Activated T-helper 2 cell treated with anti-CD3 and anti-CD28 coated beads, Interferon-gamma antibody, Interleukin-2, Interleukin-4, amounts not matched to agents 10 μg/mL and 5 μg/mL and 100 μg/mL, durations not matched to agents 14 hours and 24 hours and 36 hours (primary cell): ENCODE results near the gene PTPRG. TPM values are rescaled to one million over a fixed set of nuclear protein-coding genes. Genes with fewer than 3 reads are reported as not detected.

Source experiments
- DNase-seq: peaks from one replicate; pipeline ENCODE4 v3.0.0; 2021; ENCODE audit warnings: low spot score
- H3K27ac Mint-ChIP-seq: one replicate; pipeline ENCODE4 v1.8.0; 2021; ENCODE audit warnings: mixed read lengths
- H3K27me3 Mint-ChIP-seq: one replicate; pipeline ENCODE4 v1.8.0; 2021; ENCODE audit warnings: low read depth, mixed read lengths
- H3K36me3 Mint-ChIP-seq: one replicate; pipeline ENCODE4 v1.8.0; 2021; ENCODE audit warnings: low read depth, mixed read lengths
- H3K4me1 Mint-ChIP-seq: one replicate; pipeline ENCODE4 v1.8.0; 2021; ENCODE audit warnings: low read depth, mixed read lengths
- H3K4me3 Mint-ChIP-seq: one replicate; pipeline ENCODE4 v1.8.0; 2021; ENCODE audit warnings: low read depth, mild to moderate bottlenecking, moderate library complexity, mixed read lengths
- H3K9me3 Mint-ChIP-seq: one replicate; pipeline ENCODE4 v1.8.0; 2021; ENCODE audit warnings: mixed read lengths
- intact Hi-C: fragments of 100-400 bp; cut with micrococcal nuclease; formaldehyde crosslinking; loops from one replicate; pipeline ENCODE4 v1.15.1; 2023
- total RNA-seq: library from RNA; stranded (reverse); gene quantifications from 2 replicates; pipeline ENCODE4 v1.2.3, GENCODE V29; 2022

Gene PTPRG
- total RNA-seq, 1 donor from 2014 or later, result 5.1 TPM

- Mint-ChIP-seq H3K27ac (no peak overlapping the region), H3K4me3 (no peak overlapping the region), H3K27me3 (no peaks in the 10 kb centered on the region), H3K36me3 (no peaks in the 10 kb centered on the region), H3K4me1 (no peaks in the 10 kb centered on the region), H3K9me3 (no peaks in the 10 kb centered on the region)
- intact Hi-C loops, result no loop called here
- no peak for DNase-seq
These were observed 404.4 kb downstream of the PTPRG start for GRCh38 chr3:61965770-61966131.

GRCh38 chr3:61966200-61966599 is 404.8 kb downstream of the PTPRG start:
- H3K36me3 Mint-ChIP-seq, result no peaks in the 10 kb centered on the region
- intact Hi-C loops, result no loop called here
- H3K4me1 Mint-ChIP-seq, result no peaks in the 10 kb centered on the region
- no peaks in the 10 kb centered on the region for H3K9me3 Mint-ChIP-seq
- no peaks in the 10 kb centered on the region for H3K27me3 Mint-ChIP-seq
- H3K27ac Mint-ChIP-seq, result no peak overlapping the region
- DNase-seq, result no peak
- H3K4me3 Mint-ChIP-seq, result no peak overlapping the region

DNA sequence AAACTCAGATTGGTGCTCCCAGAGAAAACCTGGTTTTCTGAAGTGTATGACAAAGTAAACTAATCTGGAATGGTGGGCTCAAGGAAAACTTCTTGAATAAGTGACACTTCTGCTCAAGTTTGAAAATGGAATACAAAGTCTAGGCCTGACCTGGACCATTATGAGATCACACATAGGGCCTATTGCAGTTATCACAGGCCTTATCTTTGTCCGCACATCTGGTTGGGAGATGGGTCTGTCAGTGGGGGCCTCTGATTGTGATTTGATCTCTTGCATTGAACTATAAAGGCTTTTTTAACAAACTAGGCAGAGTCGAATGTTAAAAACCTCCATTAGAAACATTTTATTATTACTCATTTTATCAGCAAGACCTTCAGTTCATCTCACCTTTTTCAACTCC is 405.6 kb downstream of the PTPRG start:
- Mint-ChIP-seq H3K4me3 (no peak overlapping the region), H3K36me3 (no peaks in the 10 kb centered on the region), H3K9me3 (no peaks in the 10 kb centered on the region), H3K4me1 (no peaks in the 10 kb centered on the region), H3K27me3 (no peaks in the 10 kb centered on the region), H3K27ac (no peak overlapping the region)
- intact Hi-C loops, result no loop called here
- DNase-seq, result no peak

- no peaks in the 10 kb centered on the region for H3K4me1 Mint-ChIP-seq
- H3K27me3 Mint-ChIP-seq, result no peaks in the 10 kb centered on the region
- no peaks in the 10 kb centered on the region for H3K9me3 Mint-ChIP-seq
- H3K4me3 Mint-ChIP-seq, result no peak overlapping the region
- intact Hi-C loops, result no loop called here
- H3K27ac Mint-ChIP-seq, result no peak overlapping the region
- H3K36me3 Mint-ChIP-seq, result no peaks in the 10 kb centered on the region
- no peak for DNase-seq
These were observed 406.6 kb downstream of the PTPRG start for GRCh38 chr3:61967937-61968336.

DNA sequence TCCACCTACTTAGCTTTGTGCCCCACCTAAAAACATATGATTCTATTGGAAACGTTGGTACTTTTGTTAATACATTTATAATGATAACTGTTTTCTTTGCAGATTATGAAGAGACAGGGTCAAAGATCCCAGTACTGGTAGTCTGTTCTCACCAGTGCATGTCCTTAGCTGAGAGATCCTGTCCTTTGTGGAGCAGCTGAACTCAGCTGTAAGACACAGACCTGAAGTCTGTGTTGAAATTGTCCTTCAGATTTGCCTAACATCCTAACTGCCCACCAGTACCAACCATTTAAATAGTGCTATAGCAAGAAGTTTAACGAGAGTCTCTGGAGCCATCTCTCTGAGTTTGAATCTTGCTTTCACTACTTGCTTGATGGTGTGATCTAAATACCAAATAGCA is 413.3 kb downstream of the PTPRG start:
- no peaks in the 10 kb centered on the region for H3K9me3 Mint-ChIP-seq
- no peak overlapping the region for H3K27ac Mint-ChIP-seq
- no peaks in the 10 kb centered on the region for H3K4me1 Mint-ChIP-seq
- H3K36me3 Mint-ChIP-seq, result no peaks in the 10 kb centered on the region
- DNase-seq, result no peak
- intact Hi-C loops, result no loop called here
- H3K4me3 Mint-ChIP-seq, result no peak overlapping the region
- peaks cover 2% of the 10 kb centered on the region for H3K27me3 Mint-ChIP-seq

DNA sequence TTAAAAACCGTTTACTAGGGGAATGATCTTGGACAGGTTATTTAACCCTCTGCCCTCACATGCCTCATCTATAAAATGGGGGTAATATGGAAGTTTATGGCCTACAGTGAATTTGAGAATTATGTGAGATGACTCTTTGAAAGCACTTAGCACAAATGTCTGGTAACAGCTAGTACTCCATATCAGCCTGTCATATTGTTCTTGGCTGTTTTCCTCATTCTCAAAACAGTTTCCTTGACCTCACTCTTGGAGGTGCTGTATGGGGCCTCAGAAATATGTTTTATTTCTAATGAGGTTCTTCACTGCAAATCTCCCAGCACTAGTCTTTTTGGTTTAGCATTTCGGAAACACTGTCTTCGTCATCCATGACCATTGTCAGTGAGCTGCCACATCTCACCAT is 413.8 kb downstream of the PTPRG start:
- Mint-ChIP-seq H3K27me3 (peaks cover 2% of the 10 kb centered on the region), H3K27ac (no peak overlapping the region), H3K9me3 (no peaks in the 10 kb centered on the region), H3K36me3 (no peaks in the 10 kb centered on the region), H3K4me3 (no peak overlapping the region), H3K4me1 (no peaks in the 10 kb centered on the region)
- intact Hi-C loops, result no loop called here
- no peak for DNase-seq

- no peaks in the 10 kb centered on the region for H3K36me3 Mint-ChIP-seq
These were observed 414.6 kb downstream of the PTPRG start for GRCh38 chr3:61975936-61976335.

GRCh38 chr3:61978460-61979419 is 417.4 kb downstream of the PTPRG start:
- intact Hi-C loops, result no loop called here
- Mint-ChIP-seq H3K36me3 (no peaks in the 10 kb centered on the region), H3K27ac (no peak overlapping the region), H3K4me3 (no peak overlapping the region), H3K9me3 (no peaks in the 10 kb centered on the region), H3K27me3 (peaks cover 2% of the 10 kb centered on the region), H3K4me1 (no peaks in the 10 kb centered on the region)
- no peak for DNase-seq

More at GRCh38 chr3:61975936-61976335, 414.6 kb downstream of the PTPRG start:
- no peak for DNase-seq
- H3K27me3 Mint-ChIP-seq, result peaks cover 2% of the 10 kb centered on the region
- H3K27ac Mint-ChIP-seq, result no peak overlapping the region
- H3K9me3 Mint-ChIP-seq, result no peaks in the 10 kb centered on the region
- intact Hi-C loops, result no loop called here
- no peaks in the 10 kb centered on the region for H3K4me1 Mint-ChIP-seq
- no peak overlapping the region for H3K4me3 Mint-ChIP-seq

DNA sequence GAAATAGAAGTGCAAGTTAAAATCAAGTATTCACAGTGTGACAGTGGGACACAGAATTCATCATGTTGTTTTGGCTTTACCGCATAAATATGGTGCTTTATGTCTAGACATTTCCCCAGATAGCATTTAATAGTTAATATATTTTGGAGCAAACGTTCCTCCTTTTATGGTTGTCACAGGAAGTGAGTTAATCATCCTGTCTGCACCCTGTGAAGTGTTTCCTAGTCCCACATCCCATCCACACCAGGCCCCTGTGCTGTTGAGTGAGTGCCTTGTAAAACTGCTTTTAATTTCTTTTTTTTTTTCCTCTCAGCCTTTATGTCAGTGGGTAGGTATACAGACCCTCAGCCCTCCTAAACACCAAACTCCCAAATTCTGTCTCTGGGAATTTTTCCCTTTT is 418.3 kb downstream of the PTPRG start:
- Mint-ChIP-seq H3K27me3 (peaks cover 2% of the 10 kb centered on the region), H3K4me3 (no peak overlapping the region), H3K27ac (no peak overlapping the region), H3K36me3 (no peaks in the 10 kb centered on the region), H3K4me1 (no peaks in the 10 kb centered on the region), H3K9me3 (no peaks in the 10 kb centered on the region)
- intact Hi-C loops, result no loop called here
- DNase-seq, result no peak

DNA sequence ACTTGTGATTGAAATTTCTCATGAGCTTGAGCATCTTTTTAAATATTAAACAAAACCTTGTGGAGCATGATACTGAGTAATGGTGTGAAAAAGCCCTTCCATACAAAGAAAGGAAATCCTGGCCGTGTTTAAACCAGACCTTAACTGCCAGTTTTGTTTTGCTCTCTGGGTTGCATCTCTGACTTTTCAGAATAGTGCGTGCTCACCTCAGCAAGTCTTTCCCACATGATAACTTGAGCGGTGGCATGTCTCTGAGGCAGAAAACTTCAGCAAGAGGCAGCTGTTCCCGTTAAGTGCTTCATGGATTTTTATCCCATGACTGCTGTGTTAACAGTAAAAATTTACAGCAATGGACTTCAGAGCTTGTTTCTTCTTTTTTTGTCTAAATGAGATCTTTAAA is 418.7 kb downstream of the PTPRG start:
- no peak for DNase-seq
- H3K27me3 Mint-ChIP-seq, result peaks cover 2% of the 10 kb centered on the region
- intact Hi-C loops, result no loop called here
- no peaks in the 10 kb centered on the region for H3K9me3 Mint-ChIP-seq
- H3K4me3 Mint-ChIP-seq, result no peak overlapping the region
- H3K27ac Mint-ChIP-seq, result no peak overlapping the region
- H3K36me3 Mint-ChIP-seq, result no peaks in the 10 kb centered on the region
- no peaks in the 10 kb centered on the region for H3K4me1 Mint-ChIP-seq

GRCh38 chr3:61981060-61981459 is 419.7 kb downstream of the PTPRG start:
- Mint-ChIP-seq H3K27ac (no peak overlapping the region), H3K36me3 (no peaks in the 10 kb centered on the region), H3K9me3 (no peaks in the 10 kb centered on the region), H3K4me3 (no peak overlapping the region), H3K4me1 (no peaks in the 10 kb centered on the region), H3K27me3 (peaks cover 2% of the 10 kb centered on the region)
- no peak for DNase-seq
- intact Hi-C loops, result no loop called here

- Mint-ChIP-seq H3K27me3 (peaks cover 3% of the 10 kb centered on the region), H3K36me3 (no peaks in the 10 kb centered on the region), H3K4me3 (no peak overlapping the region), H3K4me1 (no peaks in the 10 kb centered on the region), H3K27ac (no peak overlapping the region), H3K9me3 (no peaks in the 10 kb centered on the region)
- intact Hi-C loops, result no loop called here
- DNase-seq, result no peak
These were observed 422.1 kb downstream of the PTPRG start for GRCh38 chr3:61983479-61983878.

DNA sequence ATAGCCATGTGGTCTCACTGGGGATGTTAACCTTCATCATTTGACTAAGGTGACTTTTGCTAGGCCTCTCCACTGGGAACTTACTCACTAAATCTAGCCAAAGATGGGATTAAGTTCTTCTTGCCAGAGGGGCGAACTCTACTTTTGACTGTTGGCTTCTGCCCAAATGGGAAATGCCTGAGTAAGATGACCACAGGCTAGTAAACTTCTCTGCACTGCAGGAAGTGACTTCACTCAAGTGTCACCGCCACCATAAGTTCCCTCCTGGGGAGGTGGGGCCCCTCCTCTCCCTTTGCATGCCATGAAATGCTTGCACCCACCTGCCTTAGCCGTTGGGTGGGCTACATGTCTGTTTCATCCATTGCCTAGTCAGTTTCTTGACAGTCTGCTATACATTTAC is 423.6 kb downstream of the PTPRG start:
- peaks cover 2% of the 10 kb centered on the region for H3K27me3 Mint-ChIP-seq
- no peaks in the 10 kb centered on the region for H3K4me1 Mint-ChIP-seq
- H3K36me3 Mint-ChIP-seq, result no peaks in the 10 kb centered on the region
- no peaks in the 10 kb centered on the region for H3K9me3 Mint-ChIP-seq
- no peak for DNase-seq
- no peak overlapping the region for H3K4me3 Mint-ChIP-seq
- intact Hi-C loops, result no loop called here
- no peak overlapping the region for H3K27ac Mint-ChIP-seq
